K562 (cell line): ENCODE results near the gene HINT3. TPM values are rescaled to one million over a fixed set of nuclear protein-coding genes. Genes with fewer than 3 reads are reported as not detected.
A peak's percentile ranks its signal among the peaks of the same experiment; 100 is the strongest.

Experiments
- C11orf30 ChIP-seq: fragments of 450-650 bp; IDR thresholded peaks from 2 replicates; pipeline ENCODE4 v1.6.1; 2016; ENCODE audit warnings: low read depth, mild to moderate bottlenecking
- CBX3 ChIP-seq, 2 experiments: IDR thresholded peaks; 1 replicate in 1 of 2; 2 replicates in 1 of 2; pipeline ENCODE4 v1.6.1; 2012; ENCODE audit warnings: inconsistent platforms in 2 of 2, low read length in 2 of 2, borderline replicate concordance in 1 of 2, control low read depth in 1 of 2
- CREM ChIP-seq: IDR thresholded peaks from 2 replicates; pipeline ENCODE4 v1.6.1; 2014; ENCODE audit warnings: antibody characterized with exemption, low read depth
- FIP1L1 ChIP-seq: fragments of 200-400 bp; formaldehyde crosslinking; IDR thresholded peaks from 2 replicates; pipeline ENCODE4 v1.6.1; 2018; ENCODE audit warnings: mild to moderate bottlenecking, low read depth, low read length; ENCODE audit not compliant: poor library complexity, severe bottlenecking
- HDAC6 ChIP-seq: IDR thresholded peaks from 2 replicates; pipeline ENCODE4 v1.6.1; 2012; ENCODE audit warnings: low read depth, mild to moderate bottlenecking, control low read depth, inconsistent platforms, low read length, moderate library complexity
- IRF2 ChIP-seq: sonication (generic); formaldehyde crosslinking; IDR thresholded peaks from 2 replicates; pipeline ENCODE4 v1.8.1; 2022; ENCODE audit warnings: mild to moderate bottlenecking, missing genetic modification reagents
- KAT8 ChIP-seq: fragments of 450-650 bp; IDR thresholded peaks from 2 replicates; pipeline ENCODE4 v1.6.1; 2016; ENCODE audit warnings: low read depth, mild to moderate bottlenecking
- MTA3 ChIP-seq: fragments of 450-650 bp; formaldehyde crosslinking; IDR thresholded peaks from 2 replicates; pipeline ENCODE4 v1.6.1; 2017; ENCODE audit warnings: mild to moderate bottlenecking, borderline replicate concordance
- NFRKB ChIP-seq: fragments of 450-650 bp; IDR thresholded peaks from 2 replicates; pipeline ENCODE4 v1.6.1; 2016; ENCODE audit warnings: low read depth
- PHF8 ChIP-seq: fragments of 200-600 bp; sonication (generic); IDR thresholded peaks from 2 replicates; pipeline ENCODE4 v1.6.1; 2012; ENCODE audit warnings: mixed run types, mild to moderate bottlenecking, inconsistent platforms, low read length, moderate library complexity, borderline replicate concordance
- POLR2A ChIP-seq: fragments of 450-650 bp; conservative IDR thresholded peaks from 2 replicates; pipeline ENCODE4 v1.6.1; 2016
- PRPF4 ChIP-seq: fragments of 200-400 bp; formaldehyde crosslinking; IDR thresholded peaks from one replicate; pipeline ENCODE4 v1.6.1; 2017; ENCODE audit warnings: low read length, low read depth, mild to moderate bottlenecking; ENCODE audit not compliant: insufficient read depth, poor library complexity, severe bottlenecking
- PTBP1 ChIP-seq: fragments of 200-400 bp; formaldehyde crosslinking; IDR thresholded peaks from 2 replicates; pipeline ENCODE4 v1.6.1; 2017; ENCODE audit warnings: low read depth, low read length
- PTRF ChIP-seq: fragments of 450-650 bp; IDR thresholded peaks from 2 replicates; pipeline ENCODE4 v1.6.1; 2016; ENCODE audit warnings: mild to moderate bottlenecking, missing genetic modification characterization, missing compliant biosample characterization
- RBM22 ChIP-seq: fragments of 200-400 bp; formaldehyde crosslinking; IDR thresholded peaks from 2 replicates; pipeline ENCODE4 v1.6.1; 2018; ENCODE audit warnings: low read length, low read depth; ENCODE audit not compliant: poor library complexity, severe bottlenecking
- SIN3A ChIP-seq, 2 experiments: fragments of 150-350 bp in 1 of 2; IDR thresholded peaks; 2 replicates each; pipeline ENCODE4 v1.6.1; 2011 to 2016; ENCODE audit warnings: borderline replicate concordance in 2 of 2, low read depth in 2 of 2, low read length in 2 of 2, mild to moderate bottlenecking in 2 of 2, moderate library complexity in 2 of 2; ENCODE audit not compliant: control insufficient read depth in 1 of 2
- SMAD2 ChIP-seq: fragments of 150-350 bp; IDR thresholded peaks from 2 replicates; pipeline ENCODE4 v1.6.1; 2014; ENCODE audit warnings: low read depth, mild to moderate bottlenecking, low read length
- SMAD3 ChIP-seq: fragments of 450-650 bp; formaldehyde crosslinking; conservative IDR thresholded peaks from 2 replicates; pipeline ENCODE4 v1.4.0; 2020; ENCODE audit warnings: mild to moderate bottlenecking
- SOX6 ChIP-seq: fragments of 450-650 bp; IDR thresholded peaks from 2 replicates; pipeline ENCODE4 v1.6.1; 2014; ENCODE audit warnings: mild to moderate bottlenecking
- SREBF1 ChIP-seq: fragments of 150-350 bp; IDR thresholded peaks from 2 replicates; pipeline ENCODE4 v1.6.1; 2014; ENCODE audit warnings: antibody characterized with exemption, low read depth, low read length, borderline replicate concordance
- SRF ChIP-seq, 2 experiments: fragments of 250-450, 450-650 bp in 1 of 2; sonication (Bioruptor Pico) in 1 of 2; sonication (generic) in 1 of 2; formaldehyde crosslinking; IDR thresholded peaks; 2 replicates each; pipeline versions ENCODE4 v1.5.0 to v1.5.1; 2020 to 2022; ENCODE audit warnings: mild to moderate bottlenecking in 1 of 2, missing genetic modification reagents in 1 of 2
- TRIM25 ChIP-seq: fragments of 450-650 bp; IDR thresholded peaks from 2 replicates; pipeline ENCODE4 v1.7.0; 2016; ENCODE audit warnings: borderline replicate concordance
- ZBTB9 ChIP-seq: fragments of 450-650 bp; formaldehyde crosslinking; IDR thresholded peaks from 2 replicates; pipeline ENCODE4 v1.4.0; 2020; ENCODE audit warnings: mild to moderate bottlenecking, moderate library complexity
- ZNF263 ChIP-seq: sonication (generic); formaldehyde crosslinking; IDR thresholded peaks from 2 replicates; pipeline ENCODE4 v1.8.0; 2022; ENCODE audit warnings: mild to moderate bottlenecking, missing genetic modification reagents, borderline replicate concordance
- ZNF3 ChIP-seq: fragments of 250-450 bp; sonication (Bioruptor Pico); IDR thresholded peaks from 2 replicates; pipeline ENCODE4 v1.5.0; 2021; ENCODE audit warnings: mild to moderate bottlenecking, moderate library complexity
- ZNF316 ChIP-seq: fragments of 450-650 bp; IDR thresholded peaks from 2 replicates; pipeline ENCODE4 v1.6.1; 2016
- ZNF324 ChIP-seq: fragments of 250-450 bp; sonication (Bioruptor Pico); IDR thresholded peaks from 2 replicates; pipeline ENCODE4 v1.4.0; 2020; ENCODE audit warnings: mild to moderate bottlenecking
- ZNF384 ChIP-seq: IDR thresholded peaks from 2 replicates; pipeline ENCODE4 v1.6.1; 2012; ENCODE audit warnings: low read depth, low read length, improper control_type of control experiment
- ZNF76 ChIP-seq: fragments of 250-450 bp; sonication (Bioruptor Pico); IDR thresholded peaks from 2 replicates; pipeline ENCODE4 v1.4.0; 2020; ENCODE audit warnings: mild to moderate bottlenecking, moderate library complexity, borderline replicate concordance
- polyA plus RNA-seq, 8 experiments: library from polyadenylated mRNA; depleted of rRNA in 4 of 8; stranded (reverse) in 5 of 8; unstranded in 3 of 8; fragments of >200 nt; fragmentation: Nextera tagmentation in 2 of 8; fragmentation: Illumina TruSeq in 1 of 8; extraction: Ambion mirVana in 2 of 8; extraction: Trizol in 1 of 8; gene quantifications; 2 replicates each; pipeline versions ENCODE4 v1.2.1 to v1.2.3, GENCODE V29; 2011 to 2014; ENCODE audit warnings: inconsistent platforms in 1 of 8, missing spikeins in 1 of 8
- total RNA-seq, 7 experiments: library from RNA; depleted of rRNA in 6 of 7; stranded (reverse); fragments of >200 nt in 6 of 7; fragmentation: Illumina TruSeq in 2 of 7; extraction: Trizol in 2 of 7; gene quantifications; 2 replicates each; pipeline versions ENCODE4 v1.2.1 to v1.2.3, GENCODE V29; 2011 to 2021; ENCODE audit warnings: low replicate concordance in 1 of 7

The HINT3 gene
- total and polyA plus RNA-seq, 9 of the 15 experiments (the other 6 are each of a cell fraction or from before 2014, with no cell fraction given): 1.4 to 16.6 (median 10.8) TPM

- TF ChIP-seq PHF8 (no peak), ZNF316 (peak; percentile 97), PRPF4 (no peak), PTBP1 (no peak), SREBF1 (no peak), CBX3 (IDR thresholded peaks at IDR 0.05; ENCODE audit: borderline replicate concordance in 1 of 2, low read length in 2 of 2) (0 out of 3 replicates have a peak, but pooled peaks of 1 of the 2 experiments have one; percentile 29), C11orf30 (peak; percentile 18; the same call in 1 of the 2 replicates), ZNF263 (no peak), ZBTB9 (CRISPR knock-in tag) (no peak), CREM (peak; percentile 49; the same call in 1 of the 2 replicates), IRF2 (CRISPR knock-in tag) (no peak), ZNF3 (CRISPR knock-in tag) (no peak), ZNF324 (no peak), HDAC6 (no peak), ZNF76 (CRISPR knock-in tag) (no peak), FIP1L1 (no peak), TRIM25 (0 out of 2 replicates have a peak, but pooled peaks have one; percentile 10), RBM22 (no peak), POLR2A (no peak), SIN3A (IDR thresholded peaks at IDR 0.05; ENCODE audit: borderline replicate concordance in 2 of 2, control insufficient read depth in 1 of 2, low read depth in 2 of 2, low read length in 2 of 2) (peak in 1 of 2 experiments; percentile 26; a peak in 1 of 4 replicates), KAT8 (no peak), ZNF384 (no peak), NFRKB (no peak), SMAD2 (no peak), MTA3 (no peak), SRF (CRISPR knock-in tag; IDR thresholded peaks at IDR 0.05) (no peak), PTRF (tag) (no peak), SMAD3 (no peak), SOX6 (peak; percentile 12; the same call in 1 of the 2 replicates)
Measured at GRCh38 chr6:125987026-125987617, 30.6 kb downstream of the HINT3 start (continued).
